ENCODE measurements around the gene RAPGEF1.

DNA sequence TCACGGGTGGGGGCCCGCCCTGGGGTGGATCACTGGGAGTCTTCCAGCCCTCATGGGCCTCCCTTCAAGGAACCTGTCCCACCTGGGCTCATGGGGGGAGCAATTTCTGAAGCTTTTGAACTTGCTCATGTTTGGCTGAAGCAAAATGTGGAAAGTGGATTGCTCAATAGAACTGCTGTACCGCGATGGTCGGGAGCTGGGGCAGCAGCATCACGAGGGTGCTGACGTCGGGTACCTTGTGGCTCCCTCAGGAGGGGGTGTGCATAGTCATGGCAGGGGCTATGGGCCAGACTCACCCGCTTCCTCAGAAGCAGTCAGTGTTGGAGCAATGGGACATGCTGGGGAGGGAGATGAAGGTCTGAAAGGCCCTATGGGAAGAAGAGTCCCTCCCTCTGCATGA lies 136.7 kb downstream of the RAPGEF1 start:
- TF ChIP-seq ZNF274 (IDR thresholded peaks at IDR 0.05; ENCODE audit: low read depth, low read length) (no peak), SUZ12 (IDR thresholded peaks at IDR 0.05; ENCODE audit: extremely low read depth, insufficient read depth, insufficient read length) (no peak), YY1 (IDR thresholded peaks at IDR 0.05; ENCODE audit: insufficient read depth, insufficient read length) (no peak)

All from NT2/D1 (cell line).